ENCODE measurements around the gene IGFBPL1. TPM values are rescaled to one million over a fixed set of nuclear protein-coding genes. Genes with fewer than 3 reads are reported as not detected.

The IGFBPL1 gene
- total RNA-seq, 1 donor, result not detected

DNA sequence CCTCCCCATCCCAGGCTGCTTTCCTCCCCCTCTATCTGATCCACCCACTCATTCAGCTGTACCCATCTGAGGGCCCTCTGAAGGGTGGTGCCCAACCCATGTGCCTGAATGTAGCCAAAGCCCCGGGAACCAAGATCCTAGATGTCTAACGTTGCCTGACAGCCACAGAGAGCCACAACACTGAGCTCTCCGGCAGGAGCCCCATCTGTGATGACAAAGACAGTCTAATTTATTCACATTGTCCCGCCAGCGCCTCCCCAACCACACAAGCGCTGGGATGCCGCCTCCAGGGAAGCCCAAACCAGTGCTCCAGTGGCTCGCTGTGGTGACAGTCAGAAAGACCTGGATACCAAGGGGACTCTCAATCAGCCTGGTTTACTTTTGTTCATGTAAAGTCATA lies 8.4 kb downstream of the IGFBPL1 start:
- TF ChIP-seq, protein P1, sequence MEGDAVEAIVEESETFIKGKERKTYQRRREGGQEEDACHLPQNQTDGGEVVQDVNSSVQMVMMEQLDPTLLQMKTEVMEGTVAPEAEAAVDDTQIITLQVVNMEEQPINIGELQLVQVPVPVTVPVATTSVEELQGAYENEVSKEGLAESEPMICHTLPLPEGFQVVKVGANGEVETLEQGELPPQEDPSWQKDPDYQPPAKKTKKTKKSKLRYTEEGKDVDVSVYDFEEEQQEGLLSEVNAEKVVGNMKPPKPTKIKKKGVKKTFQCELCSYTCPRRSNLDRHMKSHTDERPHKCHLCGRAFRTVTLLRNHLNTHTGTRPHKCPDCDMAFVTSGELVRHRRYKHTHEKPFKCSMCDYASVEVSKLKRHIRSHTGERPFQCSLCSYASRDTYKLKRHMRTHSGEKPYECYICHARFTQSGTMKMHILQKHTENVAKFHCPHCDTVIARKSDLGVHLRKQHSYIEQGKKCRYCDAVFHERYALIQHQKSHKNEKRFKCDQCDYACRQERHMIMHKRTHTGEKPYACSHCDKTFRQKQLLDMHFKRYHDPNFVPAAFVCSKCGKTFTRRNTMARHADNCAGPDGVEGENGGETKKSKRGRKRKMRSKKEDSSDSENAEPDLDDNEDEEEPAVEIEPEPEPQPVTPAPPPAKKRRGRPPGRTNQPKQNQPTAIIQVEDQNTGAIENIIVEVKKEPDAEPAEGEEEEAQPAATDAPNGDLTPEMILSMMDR (IDR thresholded peaks at IDR 0.05; ENCODE audit: insufficient read depth, low read depth, low read length), result no peak
- no peak for DNase-seq (ENCODE audit: low read depth)

DNA sequence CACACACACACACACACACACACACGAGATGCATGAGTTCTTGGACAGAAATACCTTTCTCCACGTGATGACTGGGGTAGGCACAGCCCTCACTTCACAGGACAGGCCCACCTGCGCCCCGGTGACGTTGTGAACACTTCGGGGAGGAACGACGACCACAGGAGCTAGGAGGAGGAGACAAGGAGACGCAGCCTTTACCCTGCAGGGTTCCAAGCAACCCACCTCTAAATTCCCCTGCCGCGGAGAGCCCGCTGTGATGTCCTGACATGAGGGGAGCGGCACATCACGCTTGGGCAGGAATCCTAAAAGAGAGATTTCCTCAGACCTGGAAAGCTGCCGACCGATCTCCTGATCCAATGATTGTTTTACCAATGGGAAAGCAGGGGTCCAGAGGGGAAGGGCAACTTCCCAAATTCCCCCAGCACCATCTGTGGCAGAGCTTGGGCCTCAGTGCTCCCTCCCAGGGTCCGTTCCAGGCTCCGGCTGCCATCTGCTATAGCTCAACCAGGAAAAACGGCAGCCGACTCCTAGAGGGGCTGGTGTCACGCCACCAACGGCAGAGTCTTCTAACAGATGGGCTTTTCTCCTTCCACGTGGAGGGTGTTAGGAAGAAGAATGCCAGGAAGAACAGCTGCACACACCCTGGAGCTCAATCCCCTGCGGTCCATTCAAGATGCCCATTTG lies 10.1 kb downstream of the IGFBPL1 start:
- no peak overlapping the region for H3K4me3 ChIP-seq (ENCODE audit: low read depth, low read length)
- no peak for DNase-seq (ENCODE audit: low read depth)
- TF ChIP-seq, protein P1 (IDR thresholded peaks at IDR 0.05; ENCODE audit: insufficient read depth, low read depth, low read length), result no peak

More for the DNA sequence above, 8.4 kb downstream of the IGFBPL1 start:
- H3K4me3 ChIP-seq (ENCODE audit: low read depth, low read length), result no peak overlapping the region

DNA sequence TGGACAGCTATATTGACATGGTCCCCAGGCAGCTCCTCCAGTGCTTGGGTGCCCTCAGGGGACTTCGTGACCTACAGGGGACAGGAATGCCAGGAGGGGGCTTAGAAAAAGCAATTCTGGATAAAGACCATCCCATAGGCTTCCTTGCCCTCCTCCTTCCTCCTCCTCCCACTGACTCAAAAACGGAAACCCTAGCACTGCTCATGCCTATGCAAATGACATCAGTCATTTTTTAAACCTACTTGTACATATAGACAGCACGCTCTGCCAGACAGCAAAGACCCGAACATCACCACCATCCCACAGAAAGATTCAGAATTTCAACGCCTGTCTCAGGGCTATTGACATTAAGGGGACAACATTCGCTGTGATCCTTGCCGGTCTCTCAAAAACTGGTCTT lies 11.0 kb downstream of the IGFBPL1 start:
- no peak overlapping the region for H3K4me3 ChIP-seq (ENCODE audit: low read depth, low read length)
- TF ChIP-seq, protein P1 (IDR thresholded peaks at IDR 0.05; ENCODE audit: insufficient read depth, low read depth, low read length), result no peak
- no peak for DNase-seq (ENCODE audit: low read depth)

DNA sequence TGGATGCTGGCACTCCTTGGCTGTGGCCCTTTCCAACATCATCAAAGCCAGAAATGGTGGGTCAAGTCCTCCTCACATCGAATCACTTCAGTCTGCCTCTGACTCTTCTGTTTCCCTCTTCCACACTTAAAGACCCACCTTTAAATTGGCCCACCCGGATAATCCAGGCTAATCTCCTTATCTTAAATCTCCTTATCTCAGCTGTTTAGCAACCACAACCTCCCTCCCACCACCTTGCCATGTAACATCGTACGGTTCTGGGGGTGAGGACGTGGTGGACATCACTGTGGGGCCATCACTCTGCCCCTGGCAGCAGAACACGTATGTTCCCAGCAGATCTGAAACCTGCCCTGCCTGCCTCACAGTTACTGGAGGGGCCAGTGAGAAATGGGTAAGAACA lies 11.5 kb downstream of the IGFBPL1 start:
- TF ChIP-seq, protein P1 (IDR thresholded peaks at IDR 0.05; ENCODE audit: insufficient read depth, low read depth, low read length), result no peak
- H3K4me3 ChIP-seq (ENCODE audit: low read depth, low read length), result no peak overlapping the region
- DNase-seq (ENCODE audit: low read depth), result no peak

DNA sequence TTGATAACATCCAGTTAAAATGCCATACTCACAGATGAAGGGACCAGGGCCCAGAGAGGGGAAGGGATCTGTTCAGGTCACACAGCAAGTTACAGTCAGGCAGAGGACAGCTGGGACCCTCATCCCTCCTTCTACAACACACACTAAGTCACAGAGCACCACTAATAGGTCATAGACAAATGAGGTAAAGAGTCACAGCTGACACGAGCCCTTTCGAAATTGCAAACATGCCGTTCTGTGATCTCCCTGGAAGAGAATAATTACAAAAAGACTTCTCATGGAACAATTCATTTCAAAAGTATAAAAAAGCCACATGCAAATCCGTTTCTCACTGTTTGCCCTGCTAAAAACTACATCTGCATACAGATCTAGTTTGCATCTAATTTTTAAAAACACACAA lies 15.5 kb downstream of the IGFBPL1 start:
- no peak for DNase-seq (ENCODE audit: low read depth)
- TF ChIP-seq, protein P1 (IDR thresholded peaks at IDR 0.05; ENCODE audit: insufficient read depth, low read depth, low read length), result no peak
- H3K4me3 ChIP-seq (ENCODE audit: low read depth, low read length), result no peak overlapping the region

- TF ChIP-seq, protein P1 (IDR thresholded peaks at IDR 0.05; ENCODE audit: insufficient read depth, low read depth, low read length), result no peak
- no peak for DNase-seq (ENCODE audit: low read depth)
- no peak overlapping the region for H3K4me3 ChIP-seq (ENCODE audit: low read depth, low read length)
These were observed 17.6 kb downstream of the IGFBPL1 start for GRCh38 chr9:38406476-38407186.

Measured in fibroblast of villous mesenchyme (primary cell).